ENCODE data around the gene TTC28.

Gene TTC28

GRCh38 chr22:27961680-27962079 is 718.0 kb downstream of the TTC28 start:
- H3K4me3 ChIP-seq (ENCODE audit: low read length, poor library complexity, severe bottlenecking), result no peak overlapping the region
- no peaks in the 10 kb centered on the region for H4K20me1 ChIP-seq (ENCODE audit: insufficient read depth, low read length, poor library complexity, severe bottlenecking)
- no peak overlapping the region for H2AFZ ChIP-seq (ENCODE audit: low read length)
- TF ChIP-seq, protein P1, sequence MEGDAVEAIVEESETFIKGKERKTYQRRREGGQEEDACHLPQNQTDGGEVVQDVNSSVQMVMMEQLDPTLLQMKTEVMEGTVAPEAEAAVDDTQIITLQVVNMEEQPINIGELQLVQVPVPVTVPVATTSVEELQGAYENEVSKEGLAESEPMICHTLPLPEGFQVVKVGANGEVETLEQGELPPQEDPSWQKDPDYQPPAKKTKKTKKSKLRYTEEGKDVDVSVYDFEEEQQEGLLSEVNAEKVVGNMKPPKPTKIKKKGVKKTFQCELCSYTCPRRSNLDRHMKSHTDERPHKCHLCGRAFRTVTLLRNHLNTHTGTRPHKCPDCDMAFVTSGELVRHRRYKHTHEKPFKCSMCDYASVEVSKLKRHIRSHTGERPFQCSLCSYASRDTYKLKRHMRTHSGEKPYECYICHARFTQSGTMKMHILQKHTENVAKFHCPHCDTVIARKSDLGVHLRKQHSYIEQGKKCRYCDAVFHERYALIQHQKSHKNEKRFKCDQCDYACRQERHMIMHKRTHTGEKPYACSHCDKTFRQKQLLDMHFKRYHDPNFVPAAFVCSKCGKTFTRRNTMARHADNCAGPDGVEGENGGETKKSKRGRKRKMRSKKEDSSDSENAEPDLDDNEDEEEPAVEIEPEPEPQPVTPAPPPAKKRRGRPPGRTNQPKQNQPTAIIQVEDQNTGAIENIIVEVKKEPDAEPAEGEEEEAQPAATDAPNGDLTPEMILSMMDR (conservative IDR thresholded peaks at IDR 0.05; ENCODE audit: low read length), result no peak
- TF ChIP-seq EZH2phosphoT487 (IDR thresholded peaks at IDR 0.05; ENCODE audit: borderline replicate concordance), result no peak
- H3K27me3 ChIP-seq (ENCODE audit: insufficient read depth, low read length, poor library complexity, severe bottlenecking), result no peaks in the 10 kb centered on the region
- H3K4me1 ChIP-seq (ENCODE audit: insufficient read depth, low read length, poor library complexity, severe bottlenecking), result peaks cover 5% of the 10 kb centered on the region
- H3K4me2 ChIP-seq (ENCODE audit: low read depth, low read length, poor library complexity, severe bottlenecking), result no peak overlapping the region
- no peaks in the 10 kb centered on the region for H3K79me2 ChIP-seq (ENCODE audit: insufficient read depth, low read length)
- H3K9ac ChIP-seq (ENCODE audit: low read depth, low read length, poor library complexity, severe bottlenecking), result no peak overlapping the region
- H3K36me3 ChIP-seq (ENCODE audit: insufficient read depth, low read length), result no peaks in the 10 kb centered on the region
- no peaks in the 10 kb centered on the region for H3F3A ChIP-seq (ENCODE audit: low read depth)
- no peaks in the 10 kb centered on the region for H3K9me3 ChIP-seq (ENCODE audit: insufficient read depth, low read depth, low read length)
- H3K9me2 ChIP-seq (replicated peaks; ENCODE audit: low read depth, low read length), result no peaks in the 10 kb centered on the region

DNA sequence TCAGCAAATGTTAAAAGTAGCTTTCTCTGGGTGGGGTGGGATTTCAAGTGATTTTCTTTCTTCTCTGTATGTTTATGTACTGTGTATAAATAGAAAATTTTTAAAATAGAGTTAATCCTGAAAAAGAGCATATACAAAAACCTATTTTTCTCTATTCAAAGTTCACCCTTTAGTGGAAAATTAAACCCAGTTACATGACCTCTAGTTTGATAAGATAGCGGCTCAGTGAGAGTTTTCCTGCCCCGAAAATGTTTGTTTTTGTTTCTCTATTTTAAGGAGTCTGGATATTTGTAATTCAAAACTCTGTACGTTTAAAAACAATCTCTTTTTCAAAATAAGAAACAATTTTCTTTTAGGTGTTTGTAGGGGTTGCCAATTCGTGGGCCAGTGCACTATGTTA is 718.5 kb downstream of the TTC28 start:
- H3K36me3 ChIP-seq (ENCODE audit: insufficient read depth, low read length), result no peaks in the 10 kb centered on the region
- no peaks in the 10 kb centered on the region for H3K9me3 ChIP-seq (ENCODE audit: insufficient read depth, low read depth, low read length)
- H3K4me1 ChIP-seq (ENCODE audit: insufficient read depth, low read length, poor library complexity, severe bottlenecking), result peaks cover 5% of the 10 kb centered on the region
- no peak overlapping the region for H2AFZ ChIP-seq (ENCODE audit: low read length)
- H4K20me1 ChIP-seq (ENCODE audit: insufficient read depth, low read length, poor library complexity, severe bottlenecking), result no peaks in the 10 kb centered on the region
- H3K9me2 ChIP-seq (replicated peaks; ENCODE audit: low read depth, low read length), result no peaks in the 10 kb centered on the region
- H3K4me2 ChIP-seq (ENCODE audit: low read depth, low read length, poor library complexity, severe bottlenecking), result no peak overlapping the region
- H3K9ac ChIP-seq (ENCODE audit: low read depth, low read length, poor library complexity, severe bottlenecking), result no peak overlapping the region
- H3K27me3 ChIP-seq (ENCODE audit: insufficient read depth, low read length, poor library complexity, severe bottlenecking), result no peaks in the 10 kb centered on the region
- TF ChIP-seq EZH2phosphoT487 (IDR thresholded peaks at IDR 0.05; ENCODE audit: borderline replicate concordance), result no peak
- TF ChIP-seq, protein P1 (conservative IDR thresholded peaks at IDR 0.05; ENCODE audit: low read length), result no peak
- H3K4me3 ChIP-seq (ENCODE audit: low read length, poor library complexity, severe bottlenecking), result no peak overlapping the region
- H3F3A ChIP-seq (ENCODE audit: low read depth), result no peaks in the 10 kb centered on the region
- H3K79me2 ChIP-seq (ENCODE audit: insufficient read depth, low read length), result no peaks in the 10 kb centered on the region

DNA sequence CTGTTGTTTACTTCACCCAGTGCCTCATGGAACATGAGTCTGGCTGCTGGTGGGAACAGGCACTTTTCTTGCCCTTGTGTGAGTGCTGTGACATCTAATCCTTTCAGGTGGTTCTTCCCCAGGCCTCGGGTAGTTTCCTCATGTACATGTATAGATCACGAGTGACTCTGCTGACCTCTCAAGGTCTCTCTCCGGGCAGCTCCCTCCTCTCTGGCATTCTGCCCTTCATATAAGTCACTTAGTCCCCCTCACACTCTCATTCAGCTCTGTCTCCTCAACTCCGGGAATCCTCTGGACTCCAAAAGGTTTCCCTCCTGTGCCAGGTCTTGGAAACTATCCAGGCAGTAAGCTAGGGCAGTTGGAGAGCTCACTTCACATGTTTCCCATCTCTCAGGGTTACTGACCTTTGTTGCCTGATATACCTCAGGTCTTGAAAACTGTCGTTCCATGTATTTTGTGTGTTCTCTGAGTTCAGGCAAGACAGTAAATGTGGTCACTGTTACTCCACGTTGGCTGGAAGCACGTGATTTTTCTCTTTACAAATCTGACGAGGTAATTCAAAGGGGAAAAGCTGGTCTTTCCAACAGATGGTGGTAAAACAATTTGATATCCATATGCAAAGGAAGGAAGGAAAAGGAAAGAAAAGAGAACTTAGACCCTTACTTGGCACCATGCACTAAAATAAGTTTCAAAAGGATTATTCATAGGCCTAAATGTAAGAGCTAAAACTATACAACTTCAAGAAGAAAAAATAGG is 720.1 kb downstream of the TTC28 start:
- H3K9me3 ChIP-seq (ENCODE audit: insufficient read depth, low read depth, low read length), result no peaks in the 10 kb centered on the region
- no peak overlapping the region for H2AFZ ChIP-seq (ENCODE audit: low read length)
- no peak overlapping the region for H3K9ac ChIP-seq (ENCODE audit: low read depth, low read length, poor library complexity, severe bottlenecking)
- H3K36me3 ChIP-seq (ENCODE audit: insufficient read depth, low read length), result no peaks in the 10 kb centered on the region
- H4K20me1 ChIP-seq (ENCODE audit: insufficient read depth, low read length, poor library complexity, severe bottlenecking), result no peaks in the 10 kb centered on the region
- no peak overlapping the region for H3K4me2 ChIP-seq (ENCODE audit: low read depth, low read length, poor library complexity, severe bottlenecking)
- H3K4me1 ChIP-seq (ENCODE audit: insufficient read depth, low read length, poor library complexity, severe bottlenecking), result peaks cover 5% of the 10 kb centered on the region
- no peaks in the 10 kb centered on the region for H3K27me3 ChIP-seq (ENCODE audit: insufficient read depth, low read length, poor library complexity, severe bottlenecking)
- H3K4me3 ChIP-seq (ENCODE audit: low read length, poor library complexity, severe bottlenecking), result no peak overlapping the region
- H3K79me2 ChIP-seq (ENCODE audit: insufficient read depth, low read length), result no peaks in the 10 kb centered on the region
- no peaks in the 10 kb centered on the region for H3F3A ChIP-seq (ENCODE audit: low read depth)
- TF ChIP-seq, protein P1 (conservative IDR thresholded peaks at IDR 0.05; ENCODE audit: low read length), result no peak
- TF ChIP-seq EZH2phosphoT487 (IDR thresholded peaks at IDR 0.05; ENCODE audit: borderline replicate concordance), result no peak
- H3K9me2 ChIP-seq (replicated peaks; ENCODE audit: low read depth, low read length), result no peaks in the 10 kb centered on the region

Data from Loucy (cell line).